Measurements from ENCODE around the gene DAB1. TPM values are rescaled to one million over a fixed set of nuclear protein-coding genes. Genes with fewer than 3 reads are reported as not detected.

The DAB1 gene
- polyA plus RNA-seq, 3 donors = not detected

DNA sequence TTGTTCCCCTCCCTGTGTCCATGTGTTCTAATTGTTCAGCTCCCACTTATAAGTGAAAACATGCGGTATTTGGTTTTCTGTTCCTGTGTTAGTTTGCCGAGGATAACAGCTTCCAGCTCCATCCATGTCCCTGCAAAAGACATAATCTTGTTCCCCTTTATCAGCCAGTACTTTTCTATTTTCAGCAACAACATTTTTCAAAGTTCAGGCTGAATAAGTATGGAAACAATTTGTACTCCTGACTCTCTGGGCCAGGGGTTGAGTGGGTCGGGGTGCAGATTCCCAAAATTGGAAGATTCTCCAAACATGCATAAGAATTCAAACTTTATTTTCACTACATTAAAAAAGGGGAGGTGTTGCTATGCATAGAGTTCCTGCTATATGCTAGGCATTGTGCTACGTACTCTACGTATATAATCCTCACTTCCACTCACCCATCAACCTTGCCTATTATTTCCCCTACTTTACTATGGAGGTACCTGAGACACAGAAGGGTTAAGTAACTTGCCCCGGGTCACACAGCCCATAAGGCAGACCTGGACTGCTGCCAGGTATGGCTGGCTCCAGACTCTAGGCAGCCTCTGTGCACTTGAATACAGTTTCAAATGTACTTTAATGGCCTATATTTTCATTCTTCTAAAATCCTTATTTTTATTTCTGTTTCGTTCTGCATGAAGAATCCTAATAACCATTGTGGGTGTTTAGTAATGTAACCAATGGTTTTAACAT is 341.0 kb downstream of the DAB1 start:
- Histone ChIP-seq H3K4me1 (ENCODE audit: control insufficient read depth in 1 of 2, insufficient read depth in 2 of 2, low read length in 2 of 2) (no peaks in the 10 kb centered on the region), H3K79me2 (ENCODE audit: insufficient read depth, low read length) (no peaks in the 10 kb centered on the region), H3K9me3 (replicated peaks in 1 of 2; ENCODE audit: control insufficient read depth in 1 of 2, insufficient read depth in 1 of 2, low read length in 2 of 2) (no peaks in the 10 kb centered on the region), H3K4me2 (replicated peaks; ENCODE audit: extremely low read depth, low read length, poor library complexity, severe bottlenecking) (no peak overlapping the region), H2AFZ (ENCODE audit: insufficient read depth, low read depth, low read length, poor library complexity, severe bottlenecking) (no peak overlapping the region), H3K27ac (ENCODE audit: low read depth in 1 of 2, low read length in 2 of 2) (no peak overlapping the region), H3K27me3 (ENCODE audit: control insufficient read depth in 2 of 2, insufficient read depth in 2 of 2, low read length in 2 of 2) (no peaks in the 10 kb centered on the region), H4K20me1 (ENCODE audit: insufficient read depth, low read length) (no peaks in the 10 kb centered on the region), H3K9ac (ENCODE audit: insufficient read depth, low read length, poor library complexity, severe bottlenecking) (no peak overlapping the region), H3K4me3 (replicated peaks in 1 of 3; ENCODE audit: low read depth in 2 of 3, low read length in 3 of 3) (no peak overlapping the region), H3K36me3 (replicated peaks in 1 of 2; ENCODE audit: control insufficient read depth in 1 of 2, insufficient read depth in 2 of 2, low read length in 2 of 2) (no peaks in the 10 kb centered on the region)
- Mint-ChIP-seq H3K27me3 (ENCODE audit: low read depth in 3 of 3) (peaks cover 0 to 2% (median 0%) of the 10 kb centered on the region in 3 donors), H3K36me3 (no peaks in the 10 kb centered on the region), H3K4me3 (no peak overlapping the region), H3K4me1 (no peaks in the 10 kb centered on the region), H3K9me3 (peaks cover 0 to 5% (median 0%) of the 10 kb centered on the region in 7 donors), H3K27ac (no peak overlapping the region)
- 100% methylated on average over 1 of the region's 7 CpGs for WGBS (ENCODE audit: insufficient coverage)
- TF ChIP-seq, protein P1, sequence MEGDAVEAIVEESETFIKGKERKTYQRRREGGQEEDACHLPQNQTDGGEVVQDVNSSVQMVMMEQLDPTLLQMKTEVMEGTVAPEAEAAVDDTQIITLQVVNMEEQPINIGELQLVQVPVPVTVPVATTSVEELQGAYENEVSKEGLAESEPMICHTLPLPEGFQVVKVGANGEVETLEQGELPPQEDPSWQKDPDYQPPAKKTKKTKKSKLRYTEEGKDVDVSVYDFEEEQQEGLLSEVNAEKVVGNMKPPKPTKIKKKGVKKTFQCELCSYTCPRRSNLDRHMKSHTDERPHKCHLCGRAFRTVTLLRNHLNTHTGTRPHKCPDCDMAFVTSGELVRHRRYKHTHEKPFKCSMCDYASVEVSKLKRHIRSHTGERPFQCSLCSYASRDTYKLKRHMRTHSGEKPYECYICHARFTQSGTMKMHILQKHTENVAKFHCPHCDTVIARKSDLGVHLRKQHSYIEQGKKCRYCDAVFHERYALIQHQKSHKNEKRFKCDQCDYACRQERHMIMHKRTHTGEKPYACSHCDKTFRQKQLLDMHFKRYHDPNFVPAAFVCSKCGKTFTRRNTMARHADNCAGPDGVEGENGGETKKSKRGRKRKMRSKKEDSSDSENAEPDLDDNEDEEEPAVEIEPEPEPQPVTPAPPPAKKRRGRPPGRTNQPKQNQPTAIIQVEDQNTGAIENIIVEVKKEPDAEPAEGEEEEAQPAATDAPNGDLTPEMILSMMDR (IDR thresholded peaks at IDR 0.05) = no peak
- intact Hi-C loops (cut with micrococcal nuclease) = no loop called here
- no peak for DNase-seq

DNA sequence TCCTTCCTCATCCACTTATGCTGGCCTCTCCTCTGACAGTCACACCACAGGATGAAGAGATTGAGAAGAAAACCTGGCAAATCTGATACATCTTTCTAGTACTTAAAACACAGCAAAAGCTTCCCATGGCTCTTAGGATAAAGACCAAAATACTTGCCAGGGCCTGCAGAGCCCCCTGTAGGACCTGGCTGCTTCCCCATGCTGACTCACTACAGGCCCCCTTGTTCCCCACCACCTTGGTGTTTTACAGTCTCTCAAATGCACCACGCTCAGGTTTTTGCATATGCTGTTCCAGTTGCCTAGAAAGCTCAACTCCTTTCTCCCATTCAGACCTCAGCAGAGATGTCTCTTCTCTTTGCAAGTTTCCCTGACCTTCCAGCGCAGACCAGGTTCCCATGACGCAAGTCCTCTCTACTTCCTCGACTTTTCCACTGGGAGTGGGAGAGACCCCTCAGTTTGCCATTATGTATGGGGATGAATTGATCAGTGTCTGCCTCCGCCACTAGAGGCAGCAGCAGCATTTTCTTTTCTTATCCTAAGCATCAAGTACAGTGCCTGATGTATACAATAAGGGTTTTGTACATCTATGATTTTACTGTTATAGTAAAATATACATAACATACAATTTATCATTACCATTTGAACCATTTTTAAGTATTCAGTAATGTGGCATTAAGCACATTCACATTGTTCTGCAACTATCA is 344.3 kb downstream of the DAB1 start:
- WGBS (ENCODE audit: insufficient coverage) = 83% methylated on average over 1 of the region's 5 CpGs
- TF ChIP-seq, protein P1 (IDR thresholded peaks at IDR 0.05) = no peak
- Histone ChIP-seq H4K20me1 (ENCODE audit: insufficient read depth, low read length) (no peaks in the 10 kb centered on the region), H2AFZ (ENCODE audit: insufficient read depth, low read depth, low read length, poor library complexity, severe bottlenecking) (no peak overlapping the region), H3K4me1 (ENCODE audit: control insufficient read depth in 1 of 2, insufficient read depth in 2 of 2, low read length in 2 of 2) (no peaks in the 10 kb centered on the region), H3K9ac (ENCODE audit: insufficient read depth, low read length, poor library complexity, severe bottlenecking) (no peak overlapping the region), H3K79me2 (ENCODE audit: insufficient read depth, low read length) (no peaks in the 10 kb centered on the region), H3K27me3 (ENCODE audit: control insufficient read depth in 2 of 2, insufficient read depth in 2 of 2, low read length in 2 of 2) (no peaks in the 10 kb centered on the region), H3K27ac (ENCODE audit: low read depth in 1 of 2, low read length in 2 of 2) (no peak overlapping the region), H3K4me2 (replicated peaks; ENCODE audit: extremely low read depth, low read length, poor library complexity, severe bottlenecking) (no peak overlapping the region), H3K36me3 (replicated peaks in 1 of 2; ENCODE audit: control insufficient read depth in 1 of 2, insufficient read depth in 2 of 2, low read length in 2 of 2) (no peaks in the 10 kb centered on the region), H3K4me3 (replicated peaks in 1 of 3; ENCODE audit: low read depth in 2 of 3, low read length in 3 of 3) (no peak overlapping the region), H3K9me3 (replicated peaks in 1 of 2; ENCODE audit: control insufficient read depth in 1 of 2, insufficient read depth in 1 of 2, low read length in 2 of 2) (no peaks in the 10 kb centered on the region)
- H3K4me3 Mint-ChIP-seq = no peak overlapping the region
- no peak for DNase-seq
- H3K9me3 Mint-ChIP-seq = peaks cover 0 to 4% (median 0%) of the 10 kb centered on the region in 7 donors
- intact Hi-C loops (cut with micrococcal nuclease) = no loop called here
- H3K27ac Mint-ChIP-seq = peak overlapping the region in 1 of 7 donors; percentile 35
- H3K27me3 Mint-ChIP-seq (ENCODE audit: low read depth in 3 of 3) = peaks cover 0 to 2% (median 2%) of the 10 kb centered on the region in 3 donors
- H3K36me3 Mint-ChIP-seq = no peaks in the 10 kb centered on the region
- H3K4me1 Mint-ChIP-seq = no peaks in the 10 kb centered on the region

Data from CD14-positive monocyte (primary cell).